Metanephros (tissue), 2 donors: ENCODE results near the gene BAD. TPM values are rescaled to one million over a fixed set of nuclear protein-coding genes. Genes with fewer than 3 reads are reported as not detected.

Experiments
- small RNA-seq: library from RNA; depleted of rRNA; stranded (forward); fragments of <200 nt; gene quantifications from one replicate; pipeline ENCODE3, GENCODE V24; 2014; ENCODE audit warnings: low replicate concordance
- total RNA-seq: library from RNA; depleted of rRNA; stranded (reverse); fragments of >200 nt; gene quantifications from one replicate; pipeline ENCODE4 v1.2.3, GENCODE V29; 2014

Gene BAD
- total RNA-seq, 1 donor from 2014 or later, result 101 TPM

Small RNA genes within 50 kb of the gene (small RNA-seq; reads per million reads assigned to genes)
- not detected for gene RF00019

Other genes with a start within 250 kb of the BAD start
- gene FLRT1, start 248.7 kb downstream of the BAD start, total RNA-seq, result 6.1 TPM
- gene MACROD1, start 118.6 kb downstream of the BAD start, total RNA-seq, result 36.0 TPM
- gene STIP1, start 98.5 kb downstream of the BAD start, total RNA-seq, result 114 TPM
- gene FERMT3, start 77.9 kb downstream of the BAD start, total RNA-seq, result 13.4 TPM
- gene TRPT1, start 58.5 kb downstream of the BAD start, total RNA-seq, result 35.5 TPM
- gene NUDT22, start 58.4 kb downstream of the BAD start, total RNA-seq, result 51.3 TPM
- gene DNAJC4, start 54.1 kb downstream of the BAD start, total RNA-seq, result 28.6 TPM
- gene VEGFB, start 50.1 kb downstream of the BAD start, total RNA-seq, result 50.6 TPM
- gene FKBP2, start 43.6 kb downstream of the BAD start, total RNA-seq, result 104 TPM
- gene PPP1R14B, start 37.7 kb downstream of the BAD start, total RNA-seq, result 48.6 TPM
- 16.9 TPM for gene PLCB3, start 33.1 kb downstream of the BAD start, total RNA-seq
- 13.6 TPM for gene GPR137, start 1.2 kb upstream of the BAD start, total RNA-seq
- not detected for gene KCNK4, start 6.6 kb upstream of the BAD start, total RNA-seq
- gene CATSPERZ, start 15.7 kb upstream of the BAD start, total RNA-seq, result not detected
- gene ESRRA, start 20.9 kb upstream of the BAD start, total RNA-seq, result 29.7 TPM
- gene TRMT112, start 32.9 kb upstream of the BAD start, total RNA-seq, result 194 TPM
- gene PRDX5, start 33.5 kb upstream of the BAD start, total RNA-seq, result 138 TPM
- 10.8 TPM for gene CCDC88B, start 55.5 kb upstream of the BAD start, total RNA-seq
- 16.8 TPM for gene RPS6KA4, start 74.5 kb upstream of the BAD start, total RNA-seq